GM06990 (cell line): ENCODE results near the gene NFATC4.

ENCODE experiments used
- DNase-seq: peaks from one replicate; pipeline ENCODE4 v3.0.0-alpha.2; 2011; ENCODE audit not compliant: insufficient read length; ENCODE audit errors: extremely low read depth
- H3K27me3 ChIP-seq: replicated peaks from 2 replicates; pipeline ENCODE4 v1.6.0; 2011; ENCODE audit warnings: low read length; ENCODE audit not compliant: control insufficient read depth, insufficient read depth
- H3K36me3 ChIP-seq: 2 replicates; pipeline ENCODE4 v1.5.1; 2011; ENCODE audit warnings: low read length; ENCODE audit not compliant: control insufficient read depth, insufficient read depth
- H3K4me3 ChIP-seq: replicated peaks from 2 replicates; pipeline ENCODE4 v1.5.1; 2011; ENCODE audit warnings: low read depth, mild to moderate bottlenecking, control low read depth, low read length
- CTCF ChIP-seq: IDR thresholded peaks from 2 replicates; pipeline ENCODE4 v1.5.1; 2011; ENCODE audit warnings: low read length, control low read depth, mild to moderate bottlenecking, inconsistent platforms; ENCODE audit not compliant: insufficient read depth, poor library complexity, severe bottlenecking

The NFATC4 gene

DNA sequence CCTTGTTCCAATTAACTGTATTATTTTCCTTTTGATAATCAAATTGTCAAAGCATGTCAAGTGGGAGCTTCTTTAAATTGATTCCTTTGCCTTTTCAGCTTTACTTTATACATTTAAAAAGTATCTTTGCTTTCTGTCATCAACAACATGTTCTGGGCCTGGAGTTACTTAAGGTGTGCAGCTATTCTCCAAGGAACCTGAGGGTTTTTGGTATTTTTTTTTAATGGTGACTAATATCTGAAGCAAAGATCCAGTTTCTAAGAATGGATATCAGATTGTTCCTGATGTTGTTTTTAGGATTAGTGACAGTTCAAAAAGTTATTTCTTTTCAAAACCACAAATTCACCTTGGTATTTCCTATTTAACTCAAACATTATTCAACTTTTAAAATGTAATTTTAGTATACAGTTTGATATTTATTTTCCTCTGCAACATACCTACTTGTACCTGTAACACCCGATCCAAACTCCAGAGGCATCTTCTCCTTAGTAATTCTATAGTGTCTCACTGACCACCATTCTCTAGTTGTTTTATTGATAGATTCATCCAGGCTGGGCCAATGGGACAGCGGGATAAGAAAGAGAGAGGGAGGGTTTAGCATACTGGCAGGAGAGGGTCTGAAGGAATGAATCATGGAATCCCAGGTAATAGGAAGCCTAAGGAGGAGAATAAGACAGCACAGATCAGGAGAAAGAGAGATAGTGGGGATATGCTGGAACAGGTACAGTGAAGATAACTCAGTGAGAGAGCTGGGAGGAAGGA lies 58.3 kb downstream of the NFATC4 start:
- Histone ChIP-seq H3K36me3 (no peaks in the 10 kb centered on the region), H3K4me3 (no peak overlapping the region), H3K27me3 (no peaks in the 10 kb centered on the region)
- DNase-seq = no peak
- no peak for TF ChIP-seq CTCF

DNA sequence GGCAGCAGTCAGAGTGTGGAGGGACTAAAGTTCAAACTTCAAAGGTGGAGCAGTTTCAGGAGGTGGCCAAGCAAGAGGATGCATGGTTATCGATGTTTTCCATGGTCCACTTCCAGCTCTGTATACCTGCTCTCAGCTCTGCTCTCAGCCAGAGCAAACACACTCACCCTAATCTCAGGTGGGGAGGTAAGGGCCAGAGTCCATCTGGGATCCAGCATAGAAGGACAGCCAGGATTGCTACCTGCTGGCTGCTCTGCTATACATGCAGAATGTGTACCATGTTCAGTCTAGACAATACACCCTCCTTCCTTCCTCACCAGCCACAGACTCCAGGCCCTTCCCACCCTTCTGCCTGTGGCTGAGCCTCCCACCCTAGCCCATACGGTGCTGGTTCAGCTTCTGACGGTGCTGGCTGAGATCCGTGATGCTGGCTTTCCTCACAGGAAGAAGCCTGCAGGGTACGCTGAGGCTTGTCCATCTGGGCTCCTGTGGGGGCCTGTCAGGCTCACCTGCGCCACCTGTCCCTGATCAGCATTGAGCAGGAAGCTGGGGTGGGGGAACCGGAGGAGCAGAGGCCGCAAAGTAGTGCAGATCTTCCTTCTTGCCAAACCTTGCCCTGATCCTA lies 59.0 kb downstream of the NFATC4 start:
- H3K36me3 ChIP-seq = peaks cover 2% of the 10 kb centered on the region
- H3K27me3 ChIP-seq = no peaks in the 10 kb centered on the region
- no peak overlapping the region for H3K4me3 ChIP-seq
- no peak for TF ChIP-seq CTCF
- no peak for DNase-seq

GRCh38 chr14:24427537-24428508 lies 59.8 kb downstream of the NFATC4 start:
- DNase-seq = no peak
- Histone ChIP-seq H3K36me3 (peaks cover 10% of the 10 kb centered on the region), H3K27me3 (no peaks in the 10 kb centered on the region), H3K4me3 (no peak overlapping the region)
- no peak for TF ChIP-seq CTCF

DNA sequence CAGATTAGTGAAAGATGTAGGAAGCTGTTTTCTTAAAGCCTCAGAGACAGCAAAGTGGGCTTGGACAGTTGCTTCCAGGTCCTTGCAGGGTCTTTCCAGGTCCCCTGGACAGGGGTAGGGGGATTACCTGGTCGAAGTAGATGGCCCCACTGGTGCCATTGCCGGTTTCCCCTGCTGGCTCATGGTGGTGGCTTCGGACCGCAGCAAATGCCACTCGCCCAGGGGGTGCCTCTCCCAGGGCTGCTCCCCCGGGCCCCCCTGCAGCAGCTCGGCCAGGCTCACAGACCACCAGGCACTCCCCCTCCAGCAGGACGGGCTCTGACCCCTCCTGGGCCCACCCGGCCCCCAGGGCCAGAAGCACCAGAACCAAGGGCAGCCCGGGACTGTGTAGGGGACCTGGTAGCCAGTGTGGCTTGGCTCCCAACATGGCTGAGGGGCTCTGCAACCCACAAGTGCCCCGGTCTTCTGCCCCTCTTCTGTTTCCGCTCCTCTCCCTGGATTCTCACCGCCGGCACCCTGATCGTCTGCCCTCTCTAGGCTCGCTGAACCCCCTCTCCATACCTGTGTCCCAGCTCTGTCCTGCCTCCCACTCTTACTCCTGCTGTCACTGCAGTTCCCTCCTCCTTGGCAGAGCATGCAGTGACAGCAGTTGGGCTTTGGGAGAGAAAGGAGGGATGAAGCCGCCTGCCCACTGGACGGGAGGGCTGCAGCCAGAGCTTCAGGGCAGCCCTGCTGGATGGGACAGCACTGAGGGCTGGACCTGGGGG lies 60.8 kb downstream of the NFATC4 start:
- TF ChIP-seq CTCF = no peak
- Histone ChIP-seq H3K4me3 (peak overlapping the region; percentile 94), H3K36me3 (peaks cover 13% of the 10 kb centered on the region), H3K27me3 (no peaks in the 10 kb centered on the region)
- no peak for DNase-seq
